Panc1 (cell line): ENCODE data around the gene GPR152. TPM values are rescaled to one million over a fixed set of nuclear protein-coding genes. Genes with fewer than 3 reads are reported as not detected.

Source experiments
- ATAC-seq: fragments of 200-7000 bp; cut with Tn5 transposase; 2 replicates; pipeline ENCODE4 v1.9.1; 2020; ENCODE audit warnings: mild to moderate bottlenecking, moderate library complexity
- BruUV-seq: library from RNA; stranded (reverse); fragments of 400-500 nt; replicated peaks from 2 replicates; lab custom pipeline; 2021; lab: Mats Ljungman, UMichigan
- CTCF ChIA-PET: fragments of 300-600 bp; sonication (Branson Sonifier 250); formaldehyde crosslinking; loops from one replicate; lab custom pipeline; 2022; ENCODE audit warnings: antibody characterized with exemption; lab: Charles Lee
- POLR2A ChIA-PET: fragments of 300-600 bp; sonication (Branson Sonifier 250); formaldehyde crosslinking; loops from one replicate; lab custom pipeline; 2022; ENCODE audit warnings: antibody characterized with exemption; lab: Charles Lee
- DNase-seq: peaks from one replicate; pipeline ENCODE4 v3.0.0-alpha.2; 2010; ENCODE audit warnings: low read depth, low spot score
- H3K27ac ChIP-seq: 2 replicates; pipeline ENCODE4 v1.5.1; 2011; ENCODE audit warnings: mild to moderate bottlenecking, low read length, inconsistent platforms
- H3K27me3 ChIP-seq: fragments of 200-500 bp; sonication (Bioruptor generic); 2 replicates; pipeline ENCODE4 v1.6.0; 2014; ENCODE audit warnings: low read length, inconsistent platforms; ENCODE audit not compliant: control insufficient read depth, insufficient read depth
- H3K36me3 ChIP-seq: fragments of 200-500 bp; sonication (Bioruptor generic); 2 replicates; pipeline ENCODE4 v1.5.1; 2014; ENCODE audit warnings: inconsistent platforms, mild to moderate bottlenecking, low read length, moderate library complexity; ENCODE audit not compliant: control insufficient read depth, insufficient read depth
- H3K4me1 ChIP-seq: 2 replicates; pipeline ENCODE4 v1.5.1; 2011; ENCODE audit warnings: inconsistent platforms, mild to moderate bottlenecking, low read length, moderate library complexity; ENCODE audit not compliant: control insufficient read depth, insufficient read depth
- H3K4me3 ChIP-seq, 2 experiments: 2 replicates each; pipeline ENCODE4 v1.5.1; 2011 to 2012; ENCODE audit warnings: low read depth in 2 of 2, low read length in 2 of 2, mild to moderate bottlenecking in 2 of 2, inconsistent platforms in 1 of 2, moderate library complexity in 1 of 2
- H3K9me3 ChIP-seq: fragments of 200-500 bp; sonication (Bioruptor generic); 2 replicates; pipeline ENCODE4 v1.5.1; 2014; ENCODE audit warnings: low read depth, mild to moderate bottlenecking, inconsistent platforms, low read length, moderate library complexity; ENCODE audit not compliant: control insufficient read depth, insufficient read depth
- POLR2AphosphoS5 ChIP-seq: IDR thresholded peaks from 2 replicates; pipeline ENCODE4 v1.6.1; 2012; ENCODE audit warnings: mild to moderate bottlenecking, low read depth, low read length, moderate library complexity
- SIN3A ChIP-seq: IDR thresholded peaks from 2 replicates; pipeline ENCODE4 v1.6.1; 2012; ENCODE audit warnings: low read depth, mild to moderate bottlenecking, low read length, moderate library complexity, borderline replicate concordance; ENCODE audit not compliant: insufficient read depth
- TCF7L2 ChIP-seq: IDR thresholded peaks from 2 replicates; pipeline ENCODE4 v1.6.1; 2011; ENCODE audit warnings: mild to moderate bottlenecking, low read depth, low read length, inconsistent platforms
- in situ Hi-C: cut with HindIII; loops from 2 replicates; pipeline ENCODE4 v1.10.0; 2016; ENCODE audit warnings: low sequenced_read_pairs, low pct_unique_long_range_greater_than_20kb
- intact Hi-C: fragments of 100-400 bp; cut with micrococcal nuclease; formaldehyde crosslinking; loops from one replicate; pipeline ENCODE4 v1.10.0; 2022; ENCODE audit not compliant: unreplicated experiment
- total RNA-seq: library from RNA; stranded (reverse); gene quantifications from one replicate; pipeline ENCODE4 v1.2.1, GENCODE V29; 2021; ENCODE audit not compliant: unreplicated experiment
- TF ChIP-seq, protein P1 (sequence below), 2 experiments: IDR thresholded peaks; 2 replicates each; pipeline ENCODE4 v1.6.1; 2011 to 2012; ENCODE audit warnings: low read depth in 2 of 2, control low read depth in 1 of 2, low read length in 1 of 2, mild to moderate bottlenecking in 1 of 2, moderate library complexity in 1 of 2; ENCODE audit not compliant: insufficient read depth in 1 of 2
- TF ChIP-seq, protein P2 (sequence below): fragments of 450-650 bp; IDR thresholded peaks from 2 replicates; pipeline ENCODE4 v1.5.1; 2017; ENCODE audit warnings: mild to moderate bottlenecking

The GPR152 gene
- total RNA-seq, 1 experiment from 2014 or later: not detected

DNA sequence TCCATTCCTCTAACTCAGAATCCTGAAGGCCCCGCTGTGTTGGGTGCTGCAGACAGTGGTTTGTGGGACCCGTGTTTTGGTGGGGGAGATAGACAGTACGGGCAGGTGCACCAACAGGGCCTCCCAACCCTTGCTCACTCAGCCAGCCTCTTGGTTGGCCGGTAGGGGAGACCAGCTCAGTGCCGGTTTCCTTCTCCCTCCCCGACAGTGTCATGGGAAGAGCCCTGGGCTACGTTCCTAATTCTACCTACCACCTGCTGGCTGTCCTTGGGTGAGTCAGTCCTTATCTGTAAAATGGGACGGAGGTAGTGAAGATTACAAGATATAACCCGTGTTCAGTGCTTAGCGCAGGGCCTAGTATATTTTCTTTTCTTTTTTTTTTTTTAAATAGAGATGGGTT, 10.7 kb upstream of the GPR152 start:
- POLR2A ChIA-PET: interaction anchor here (0.7 kb wide), 1 partner anchor 1372 kb away, joined by 3 read pairs; no protein-coding TSS in a partner anchor
- Histone ChIP-seq H3K27ac (no peak overlapping the region), H3K4me1 (peaks cover 36% of the 10 kb centered on the region), H3K36me3 (0 out of 2 replicates have a peak, but pooled peaks cover 2% of the 10 kb centered on the region), H3K9me3 (no peaks in the 10 kb centered on the region), H3K4me3 (no peak overlapping the region), H3K27me3 (no peaks in the 10 kb centered on the region)
- CTCF ChIA-PET: no interaction called here
- no peak for ATAC-seq
- in situ Hi-C loops (no loop called here), intact Hi-C loops (no loop called here)
- BruUV-seq: no TSS peak
- DNase-seq: no peak
- TF ChIP-seq, protein P1, sequence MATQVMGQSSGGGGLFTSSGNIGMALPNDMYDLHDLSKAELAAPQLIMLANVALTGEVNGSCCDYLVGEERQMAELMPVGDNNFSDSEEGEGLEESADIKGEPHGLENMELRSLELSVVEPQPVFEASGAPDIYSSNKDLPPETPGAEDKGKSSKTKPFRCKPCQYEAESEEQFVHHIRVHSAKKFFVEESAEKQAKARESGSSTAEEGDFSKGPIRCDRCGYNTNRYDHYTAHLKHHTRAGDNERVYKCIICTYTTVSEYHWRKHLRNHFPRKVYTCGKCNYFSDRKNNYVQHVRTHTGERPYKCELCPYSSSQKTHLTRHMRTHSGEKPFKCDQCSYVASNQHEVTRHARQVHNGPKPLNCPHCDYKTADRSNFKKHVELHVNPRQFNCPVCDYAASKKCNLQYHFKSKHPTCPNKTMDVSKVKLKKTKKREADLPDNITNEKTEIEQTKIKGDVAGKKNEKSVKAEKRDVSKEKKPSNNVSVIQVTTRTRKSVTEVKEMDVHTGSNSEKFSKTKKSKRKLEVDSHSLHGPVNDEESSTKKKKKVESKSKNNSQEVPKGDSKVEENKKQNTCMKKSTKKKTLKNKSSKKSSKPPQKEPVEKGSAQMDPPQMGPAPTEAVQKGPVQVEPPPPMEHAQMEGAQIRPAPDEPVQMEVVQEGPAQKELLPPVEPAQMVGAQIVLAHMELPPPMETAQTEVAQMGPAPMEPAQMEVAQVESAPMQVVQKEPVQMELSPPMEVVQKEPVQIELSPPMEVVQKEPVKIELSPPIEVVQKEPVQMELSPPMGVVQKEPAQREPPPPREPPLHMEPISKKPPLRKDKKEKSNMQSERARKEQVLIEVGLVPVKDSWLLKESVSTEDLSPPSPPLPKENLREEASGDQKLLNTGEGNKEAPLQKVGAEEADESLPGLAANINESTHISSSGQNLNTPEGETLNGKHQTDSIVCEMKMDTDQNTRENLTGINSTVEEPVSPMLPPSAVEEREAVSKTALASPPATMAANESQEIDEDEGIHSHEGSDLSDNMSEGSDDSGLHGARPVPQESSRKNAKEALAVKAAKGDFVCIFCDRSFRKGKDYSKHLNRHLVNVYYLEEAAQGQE (IDR thresholded peaks at IDR 0.05; ENCODE audit: insufficient read depth in 1 of 2, low read depth in 2 of 2, low read length in 1 of 2): no peak
- TF ChIP-seq SIN3A: no peak
- TF ChIP-seq, protein P2, sequence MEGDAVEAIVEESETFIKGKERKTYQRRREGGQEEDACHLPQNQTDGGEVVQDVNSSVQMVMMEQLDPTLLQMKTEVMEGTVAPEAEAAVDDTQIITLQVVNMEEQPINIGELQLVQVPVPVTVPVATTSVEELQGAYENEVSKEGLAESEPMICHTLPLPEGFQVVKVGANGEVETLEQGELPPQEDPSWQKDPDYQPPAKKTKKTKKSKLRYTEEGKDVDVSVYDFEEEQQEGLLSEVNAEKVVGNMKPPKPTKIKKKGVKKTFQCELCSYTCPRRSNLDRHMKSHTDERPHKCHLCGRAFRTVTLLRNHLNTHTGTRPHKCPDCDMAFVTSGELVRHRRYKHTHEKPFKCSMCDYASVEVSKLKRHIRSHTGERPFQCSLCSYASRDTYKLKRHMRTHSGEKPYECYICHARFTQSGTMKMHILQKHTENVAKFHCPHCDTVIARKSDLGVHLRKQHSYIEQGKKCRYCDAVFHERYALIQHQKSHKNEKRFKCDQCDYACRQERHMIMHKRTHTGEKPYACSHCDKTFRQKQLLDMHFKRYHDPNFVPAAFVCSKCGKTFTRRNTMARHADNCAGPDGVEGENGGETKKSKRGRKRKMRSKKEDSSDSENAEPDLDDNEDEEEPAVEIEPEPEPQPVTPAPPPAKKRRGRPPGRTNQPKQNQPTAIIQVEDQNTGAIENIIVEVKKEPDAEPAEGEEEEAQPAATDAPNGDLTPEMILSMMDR: no peak
- TF ChIP-seq TCF7L2: no peak
- no peak for TF ChIP-seq POLR2AphosphoS5

DNA sequence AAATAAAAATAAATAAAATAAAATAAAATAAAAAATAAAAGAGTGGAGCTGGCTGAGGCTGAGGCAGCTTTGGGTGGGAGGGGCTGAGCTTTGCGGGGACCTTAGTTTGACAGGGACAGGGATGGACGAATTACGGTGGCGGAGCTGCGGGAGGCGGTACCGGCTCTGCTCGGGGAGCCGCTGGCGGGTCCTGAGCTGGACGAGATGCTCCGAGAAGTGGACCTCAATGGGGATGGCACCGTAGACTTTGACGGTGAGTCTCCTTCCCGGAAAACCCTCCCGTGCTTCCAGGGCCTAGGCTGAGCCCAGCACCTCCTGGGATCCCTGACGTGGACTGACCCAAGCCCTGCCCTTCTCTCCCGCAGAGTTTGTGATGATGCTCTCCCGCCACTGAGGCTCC, 5.7 kb upstream of the GPR152 start:
- Histone ChIP-seq H3K4me1 (peaks cover 2% of the 10 kb centered on the region; the same call in 1 of the 2 replicates), H3K4me3 (no peak overlapping the region), H3K9me3 (no peaks in the 10 kb centered on the region), H3K36me3 (no peaks in the 10 kb centered on the region), H3K27me3 (no peaks in the 10 kb centered on the region), H3K27ac (no peak overlapping the region)
- POLR2A ChIA-PET: no interaction called here
- TF ChIP-seq, protein P2: no peak
- TF ChIP-seq POLR2AphosphoS5: no peak
- TF ChIP-seq SIN3A: no peak
- TF ChIP-seq, protein P1 (IDR thresholded peaks at IDR 0.05; ENCODE audit: insufficient read depth in 1 of 2, low read depth in 2 of 2, low read length in 1 of 2): no peak
- no peak for TF ChIP-seq TCF7L2
- BruUV-seq: no TSS peak
- intact Hi-C loops (no loop called here), in situ Hi-C loops (no loop called here)
- CTCF ChIA-PET: no interaction called here
- ATAC-seq: no peak
- no peak for DNase-seq
